Tibial nerve (tissue), 3 donors: ENCODE measurements around the gene SLX1B.
"Not testable (repeated sequence)": the region's sequence is repeated elsewhere in the genome, so short reads cannot be mapped to it uniquely, and the experiment has no call there.

Source experiments
- POLR2A ChIP-seq, 2 donors: fragments of 450-650 bp; IDR thresholded peaks; one replicate each; pipeline ENCODE4 v1.6.1; 2017; ENCODE audit warnings: antibody characterized with exemption in 2 of 2, mild to moderate bottlenecking in 2 of 2, moderate library complexity in 2 of 2
- TF ChIP-seq, protein P1 (sequence below), 5 experiments: fragments of 200-600 bp in 3 of 5; fragments of 450-650 bp in 2 of 5; sonication (generic) in 3 of 5; IDR thresholded peaks; one replicate each; pipeline ENCODE4 v1.5.1; 2016 to 2019; ENCODE audit warnings: antibody characterized with exemption in 5 of 5, mild to moderate bottlenecking in 3 of 5, moderate library complexity in 2 of 5

DNA sequence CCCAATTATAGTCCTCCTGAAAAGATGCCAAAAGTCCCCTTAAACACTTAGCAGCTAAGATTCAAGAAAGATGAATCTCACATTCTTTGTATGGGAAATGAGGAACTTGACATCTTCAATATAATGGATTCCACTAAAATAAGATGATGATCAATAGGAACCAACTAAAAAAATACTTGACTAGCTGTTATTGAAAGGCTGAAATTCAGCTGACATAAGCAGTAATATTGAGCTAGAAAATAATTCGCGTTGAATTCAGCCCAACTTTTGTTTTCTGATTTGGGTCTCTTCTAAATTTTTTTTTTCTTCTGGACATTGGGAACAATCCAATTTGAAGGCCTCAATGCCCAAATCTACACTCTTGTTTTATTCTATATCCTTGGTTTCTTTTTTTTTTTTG, 30.7 kb upstream of the SLX1B start:
- TF ChIP-seq, protein P1, sequence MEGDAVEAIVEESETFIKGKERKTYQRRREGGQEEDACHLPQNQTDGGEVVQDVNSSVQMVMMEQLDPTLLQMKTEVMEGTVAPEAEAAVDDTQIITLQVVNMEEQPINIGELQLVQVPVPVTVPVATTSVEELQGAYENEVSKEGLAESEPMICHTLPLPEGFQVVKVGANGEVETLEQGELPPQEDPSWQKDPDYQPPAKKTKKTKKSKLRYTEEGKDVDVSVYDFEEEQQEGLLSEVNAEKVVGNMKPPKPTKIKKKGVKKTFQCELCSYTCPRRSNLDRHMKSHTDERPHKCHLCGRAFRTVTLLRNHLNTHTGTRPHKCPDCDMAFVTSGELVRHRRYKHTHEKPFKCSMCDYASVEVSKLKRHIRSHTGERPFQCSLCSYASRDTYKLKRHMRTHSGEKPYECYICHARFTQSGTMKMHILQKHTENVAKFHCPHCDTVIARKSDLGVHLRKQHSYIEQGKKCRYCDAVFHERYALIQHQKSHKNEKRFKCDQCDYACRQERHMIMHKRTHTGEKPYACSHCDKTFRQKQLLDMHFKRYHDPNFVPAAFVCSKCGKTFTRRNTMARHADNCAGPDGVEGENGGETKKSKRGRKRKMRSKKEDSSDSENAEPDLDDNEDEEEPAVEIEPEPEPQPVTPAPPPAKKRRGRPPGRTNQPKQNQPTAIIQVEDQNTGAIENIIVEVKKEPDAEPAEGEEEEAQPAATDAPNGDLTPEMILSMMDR (IDR thresholded peaks at IDR 0.05), result not testable (repeated sequence)
- TF ChIP-seq POLR2A (IDR thresholded peaks at IDR 0.05), result not testable (repeated sequence)
